ELF-1 (cell line): ENCODE results near the gene TEX13B.
"Not testable (repeated sequence)": the region's sequence is repeated elsewhere in the genome, so short reads cannot be mapped to it uniquely, and the experiment has no call there.

Source experiments
- DNase-seq: peaks from one replicate; pipeline ENCODE4 v3.0.0-alpha.2; 2016; ENCODE audit warnings: low read depth, low spot score

The TEX13B gene, protein sequence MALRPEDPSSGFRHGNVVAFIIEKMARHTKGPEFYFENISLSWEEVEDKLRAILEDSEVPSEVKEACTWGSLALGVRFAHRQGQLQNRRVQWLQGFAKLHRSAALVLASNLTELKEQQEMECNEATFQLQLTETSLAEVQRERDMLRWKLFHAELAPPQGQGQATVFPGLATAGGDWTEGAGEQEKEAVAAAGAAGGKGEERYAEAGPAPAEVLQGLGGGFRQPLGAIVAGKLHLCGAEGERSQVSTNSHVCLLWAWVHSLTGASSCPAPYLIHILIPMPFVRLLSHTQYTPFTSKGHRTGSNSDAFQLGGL

DNA sequence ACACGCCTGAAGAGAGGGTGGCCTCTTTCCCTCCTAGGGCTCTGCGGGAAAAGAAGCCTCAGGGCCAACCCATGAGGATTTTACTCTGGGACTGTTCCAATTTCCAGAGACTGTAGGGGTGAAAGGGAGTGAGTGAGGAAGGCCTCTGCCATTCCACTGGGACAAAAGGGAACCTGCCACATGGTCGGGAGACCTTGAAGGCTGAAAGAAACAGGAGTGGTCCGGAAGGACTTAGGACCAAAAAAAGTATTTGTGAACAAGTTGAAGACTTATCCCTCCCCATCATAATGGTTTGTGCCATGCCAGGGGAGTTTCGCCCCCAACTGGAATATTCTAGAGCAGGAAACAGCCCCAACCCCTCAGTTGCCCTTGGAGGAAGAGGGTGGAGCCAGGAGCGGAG lies at the start of gene TEX13B:
Gene TEX13B, minus strand, starts transcription at position 15 of the 400 bp plus-strand sequence. CDS start 243 bp downstream, outside the sequence.
- peak; percentile 27 for DNase-seq

DNA sequence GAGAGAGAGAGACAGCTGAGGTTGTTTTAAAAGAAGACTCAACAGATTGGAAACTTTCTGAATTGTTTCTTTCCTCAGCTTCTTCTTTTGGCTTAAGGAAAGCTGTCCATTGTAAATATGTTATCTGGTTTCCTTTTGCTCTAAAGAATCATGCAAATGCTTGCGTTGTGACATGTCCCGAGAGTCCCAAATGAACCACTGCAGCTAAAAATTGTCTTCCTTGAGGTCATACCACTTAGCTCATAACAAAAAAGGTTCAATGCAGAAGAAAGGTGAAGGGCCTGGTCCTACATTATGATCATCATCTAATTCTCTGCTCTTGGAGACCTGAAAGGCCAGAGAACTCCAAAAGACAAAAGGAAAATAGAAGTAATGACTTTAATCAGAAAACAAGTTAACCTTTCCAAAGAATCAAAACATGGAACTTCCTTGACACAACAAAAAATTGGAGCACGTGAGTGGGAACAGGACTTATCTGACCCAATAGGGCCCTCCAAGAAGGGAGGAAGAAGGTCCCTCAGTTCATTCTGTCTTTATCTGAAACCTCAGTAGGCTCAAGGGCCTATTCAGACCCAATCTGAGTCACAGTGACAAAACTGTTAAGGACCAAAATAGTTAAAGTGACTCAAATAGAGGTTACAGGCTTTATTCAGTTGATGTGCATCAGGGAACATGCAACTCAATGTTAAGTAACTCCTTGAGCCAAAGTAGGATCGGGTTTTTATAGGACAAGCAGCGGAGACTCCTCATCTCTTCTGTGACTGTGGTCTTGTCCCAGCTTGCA lies 48.0 kb upstream of the TEX13B start:
- DNase-seq, result no peak

DNA sequence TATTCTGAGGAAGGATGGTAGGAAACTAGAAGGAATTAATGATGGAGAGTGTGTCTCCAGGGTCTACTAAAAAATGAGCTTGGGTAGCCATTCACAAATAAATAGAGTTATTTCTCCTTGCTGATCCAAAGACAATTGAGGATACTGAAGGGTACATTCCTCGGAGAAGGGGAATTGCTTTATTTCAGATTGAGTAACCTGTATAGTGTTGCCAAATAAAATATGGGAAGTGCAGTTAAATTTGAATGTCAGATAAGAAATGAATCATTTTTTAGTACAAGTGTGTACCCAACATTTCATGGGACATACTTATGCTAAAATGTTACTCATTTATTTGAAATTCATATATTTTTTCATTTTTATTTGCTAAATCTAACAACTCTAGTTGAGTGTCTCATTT lies 46.7 kb upstream of the TEX13B start:
- no peak for DNase-seq

DNA sequence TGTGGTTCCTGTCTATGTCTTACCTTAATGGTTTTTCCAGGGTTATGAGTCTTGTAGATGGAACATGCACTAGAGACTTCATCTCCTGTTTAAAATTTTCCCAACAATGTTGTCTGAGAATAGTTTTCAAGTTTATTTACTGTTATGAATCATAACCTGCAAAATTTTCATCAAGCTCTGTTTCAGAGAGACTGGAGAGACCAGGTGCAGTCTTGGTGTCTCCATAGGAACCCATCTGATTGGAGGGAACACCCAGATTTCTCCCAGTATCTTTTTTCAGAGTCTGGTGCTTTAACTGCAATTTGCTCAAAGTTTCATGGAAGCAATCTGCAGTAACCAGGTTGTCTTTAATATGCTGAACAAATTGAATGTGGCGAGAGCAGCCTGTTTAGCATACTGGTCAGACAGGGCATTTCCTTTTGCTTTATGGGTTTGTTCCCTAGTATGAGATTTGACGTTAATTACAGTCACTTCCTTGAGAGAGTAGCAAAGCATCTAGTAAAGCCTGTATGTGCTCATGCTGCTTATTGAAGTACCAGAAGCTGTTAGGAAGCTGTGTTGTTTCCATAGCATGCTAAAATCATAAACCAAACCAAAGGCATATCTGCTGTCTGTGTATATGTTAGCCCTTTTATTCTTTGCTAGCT lies 43.9 kb upstream of the TEX13B start:
- DNase-seq, result no peak

DNA sequence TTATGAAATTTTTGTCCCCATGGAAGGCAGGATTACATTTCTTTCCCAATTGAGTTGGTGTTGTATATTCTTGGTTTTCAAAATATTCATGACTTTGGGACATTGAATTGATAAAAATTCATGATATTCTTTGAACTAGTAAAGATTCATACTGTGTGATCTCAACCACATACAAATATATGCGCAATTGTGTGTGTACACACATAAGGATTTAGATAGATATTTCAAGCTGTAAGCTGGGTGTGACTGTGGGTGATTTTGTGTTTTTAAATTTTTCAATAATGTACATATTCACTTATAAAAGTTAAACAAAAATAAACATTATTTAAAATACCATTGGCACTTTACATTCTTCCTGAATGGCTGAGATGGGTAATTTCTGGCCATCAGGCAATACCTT lies 43.2 kb upstream of the TEX13B start:
- no peak for DNase-seq

DNA sequence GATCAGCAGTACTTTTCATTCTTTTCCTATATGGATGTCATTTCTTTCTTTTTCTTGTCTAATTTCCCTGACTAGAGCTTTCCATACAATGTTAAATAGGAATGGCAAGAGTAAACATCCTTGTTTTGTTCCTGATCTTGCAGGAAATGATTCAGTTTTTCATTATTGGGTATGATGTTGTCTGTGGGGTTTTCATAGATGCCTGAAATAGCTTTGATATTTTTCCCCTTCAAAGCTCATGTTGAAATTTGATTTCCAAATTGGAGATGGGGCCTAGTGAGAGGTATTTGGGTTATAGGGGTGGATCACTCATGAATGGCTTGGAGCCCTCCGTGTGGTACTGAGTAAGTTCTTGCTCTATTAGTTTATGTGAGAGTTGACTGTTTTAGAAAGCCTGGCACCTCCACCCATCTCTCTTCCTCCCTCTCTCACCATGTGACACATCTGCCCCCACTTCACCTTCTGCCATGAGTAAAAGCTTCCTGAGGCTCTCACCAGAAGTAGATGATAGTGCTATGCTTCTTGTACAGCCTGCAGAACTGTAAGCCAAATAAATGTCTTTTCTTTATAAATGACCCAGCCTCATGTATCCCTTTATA lies 40.4 kb upstream of the TEX13B start:
- DNase-seq, result no peak

DNA sequence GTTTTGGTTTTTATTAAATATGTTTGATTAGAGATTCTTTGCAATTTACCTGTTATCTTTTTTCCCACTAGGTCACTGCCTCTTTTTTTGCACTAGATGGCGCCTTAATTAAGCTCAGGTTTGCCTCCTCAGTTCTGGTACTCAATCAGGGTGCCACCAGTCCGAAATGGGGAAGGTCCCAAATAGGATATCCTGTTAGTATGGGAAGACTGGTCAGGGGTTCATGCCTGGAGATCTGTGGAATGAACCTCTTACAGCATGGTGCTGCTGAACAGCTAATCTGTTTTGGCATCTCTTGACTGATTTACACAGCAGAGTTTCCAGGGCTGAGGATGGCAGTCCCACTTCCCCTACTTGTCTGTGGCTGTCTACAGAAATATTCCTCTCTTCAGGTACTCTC lies 38.5 kb upstream of the TEX13B start:
- peak; percentile 34 for DNase-seq

DNA sequence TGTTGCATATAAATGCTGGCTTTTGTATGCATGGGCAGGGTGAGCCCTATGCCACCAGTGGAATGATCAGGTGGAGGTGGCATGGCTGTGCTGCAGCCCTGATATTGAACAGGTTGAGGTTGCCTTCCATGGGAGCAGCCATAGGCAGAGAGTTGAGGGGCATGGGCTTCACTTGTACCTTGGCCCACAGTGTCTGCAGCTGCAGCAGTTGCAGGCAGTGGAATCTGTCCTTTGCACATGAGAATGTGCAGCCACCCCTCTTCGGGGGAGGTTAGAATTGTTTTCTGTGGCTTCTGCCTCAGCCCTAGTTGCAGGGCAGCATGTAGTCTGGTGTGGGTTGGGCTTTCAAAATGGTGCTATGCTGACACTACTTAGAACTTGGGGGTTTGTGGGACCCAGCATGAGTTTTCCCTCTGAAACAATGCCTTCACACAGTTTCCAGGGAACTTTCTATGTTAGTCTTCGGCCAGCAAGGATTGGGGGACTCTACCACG lies 37.3 kb upstream of the TEX13B start:
- no peak for DNase-seq

DNA sequence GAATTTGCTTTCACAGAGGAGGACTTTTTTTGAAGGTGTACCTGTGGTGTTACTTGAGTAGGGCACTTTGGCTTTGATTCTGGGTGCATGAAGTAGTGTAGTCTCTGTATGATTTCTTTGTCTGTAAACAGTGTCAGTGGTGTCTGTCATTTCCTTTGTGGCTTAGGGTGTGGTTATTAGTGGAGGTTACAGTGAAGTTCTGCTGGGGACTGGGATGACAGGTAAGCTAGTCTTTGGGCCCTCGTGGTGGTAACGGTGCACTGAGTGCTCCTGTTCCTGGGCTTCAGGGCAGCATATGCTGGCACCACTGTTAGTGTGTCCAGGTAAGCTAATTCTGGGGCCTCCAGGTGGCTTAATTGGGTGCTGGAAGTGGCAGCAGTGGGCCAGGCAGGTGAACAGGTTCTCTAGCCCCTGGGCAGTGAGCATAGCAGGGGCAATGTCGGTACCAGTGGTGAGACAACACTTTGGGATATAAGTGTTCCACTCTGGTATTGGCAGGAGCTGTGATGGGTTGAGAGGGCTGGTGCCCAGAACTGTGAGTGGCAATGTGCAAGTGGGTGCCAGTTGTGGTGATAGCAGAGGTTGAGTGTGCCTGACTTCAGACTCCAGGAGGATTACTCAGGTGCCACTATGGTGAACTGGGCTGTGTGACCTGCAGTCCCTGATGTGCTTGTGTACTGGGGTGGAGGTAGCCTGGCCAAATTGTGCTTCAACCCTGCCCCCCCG lies 36.6 kb upstream of the TEX13B start:
- no peak for DNase-seq

DNA sequence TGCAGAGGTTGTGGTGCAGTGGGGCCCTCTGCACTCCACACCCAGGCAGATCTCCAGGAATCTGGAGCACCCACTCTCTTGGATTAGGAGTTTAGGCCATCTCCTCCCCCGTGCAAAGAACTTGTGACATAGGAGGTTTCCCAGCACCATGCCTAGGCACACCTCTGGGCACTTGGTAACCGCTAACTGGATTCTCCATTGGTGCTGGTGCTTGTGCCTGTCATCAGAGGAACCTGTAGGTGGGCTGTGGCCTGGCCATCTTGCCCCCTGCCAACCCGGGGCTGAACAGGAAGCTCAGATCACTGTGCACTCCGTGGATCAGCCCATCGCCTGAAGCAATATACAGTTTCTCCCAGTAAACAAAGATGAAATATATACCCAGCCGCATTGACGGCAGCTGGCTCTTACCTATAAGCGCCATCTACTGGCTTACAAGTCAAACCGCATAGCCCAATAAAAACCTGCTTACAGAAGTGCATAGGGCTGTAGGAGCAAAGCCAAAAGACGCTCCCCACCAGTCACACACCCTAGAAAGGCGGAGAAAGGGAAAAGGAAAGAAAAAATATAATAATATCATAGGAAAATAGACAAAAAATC lies 19.1 kb upstream of the TEX13B start:
- peak; percentile 46 for DNase-seq

DNA sequence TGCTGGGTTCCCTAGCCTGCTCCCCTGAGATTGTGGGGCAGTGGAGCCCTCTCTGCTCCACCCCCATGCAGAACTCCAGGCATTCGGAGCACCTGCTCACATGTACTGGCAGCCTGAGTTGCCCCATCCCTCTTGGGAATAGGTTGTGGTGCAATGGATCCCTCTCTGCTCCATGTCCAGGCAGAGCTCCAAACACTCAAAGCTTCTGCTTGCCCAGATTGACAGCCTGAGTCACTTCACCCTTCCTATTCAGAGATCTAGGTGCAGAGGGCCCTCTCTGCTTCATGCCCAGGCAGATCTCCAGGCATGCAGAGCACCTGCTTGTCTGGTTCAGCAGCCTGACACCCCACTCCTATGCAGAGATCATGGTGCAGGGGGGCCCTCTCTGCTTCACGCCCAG lies 18.6 kb upstream of the TEX13B start:
- no peak for DNase-seq

DNA sequence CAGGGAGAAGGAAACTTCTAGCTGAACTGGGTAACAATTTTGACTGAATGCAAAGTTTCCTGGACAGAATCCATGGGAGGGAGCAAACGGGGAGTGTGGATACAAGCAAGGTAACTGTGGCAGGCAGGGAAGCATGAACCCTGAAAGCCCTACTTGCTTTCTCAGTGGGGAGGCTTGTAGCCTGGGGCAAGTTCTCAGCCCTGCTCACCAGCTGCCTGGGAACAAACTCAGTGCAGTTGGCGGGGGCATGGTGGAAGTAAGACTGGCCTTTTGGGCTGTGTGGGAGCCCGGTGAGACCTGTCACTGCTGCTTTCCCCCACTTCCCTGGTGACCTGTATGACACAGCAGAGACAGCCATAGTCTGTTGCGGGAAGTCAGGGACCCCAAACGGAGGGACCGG lies 14.0 kb upstream of the TEX13B start:
- peak; percentile 81 for DNase-seq

DNA sequence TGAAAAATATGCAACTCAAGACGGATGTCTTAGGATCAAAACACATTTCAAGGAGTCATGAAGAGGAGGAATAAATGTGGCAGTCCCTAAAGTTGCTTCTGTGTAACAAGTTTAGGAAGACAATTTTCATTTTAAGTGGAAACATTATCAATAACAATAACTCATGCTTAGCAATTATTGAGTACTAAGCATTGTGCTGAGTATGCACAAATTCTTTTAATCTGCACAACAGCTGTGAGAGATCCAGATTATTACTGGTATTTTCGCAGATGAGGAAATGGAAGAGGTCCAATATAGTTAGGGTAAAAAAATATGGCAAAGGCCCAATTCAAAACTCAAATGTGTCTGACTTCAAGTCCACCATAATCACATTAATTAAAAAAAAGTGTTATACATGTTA lies 2.9 kb upstream of the TEX13B start:
- no peak for DNase-seq

DNA sequence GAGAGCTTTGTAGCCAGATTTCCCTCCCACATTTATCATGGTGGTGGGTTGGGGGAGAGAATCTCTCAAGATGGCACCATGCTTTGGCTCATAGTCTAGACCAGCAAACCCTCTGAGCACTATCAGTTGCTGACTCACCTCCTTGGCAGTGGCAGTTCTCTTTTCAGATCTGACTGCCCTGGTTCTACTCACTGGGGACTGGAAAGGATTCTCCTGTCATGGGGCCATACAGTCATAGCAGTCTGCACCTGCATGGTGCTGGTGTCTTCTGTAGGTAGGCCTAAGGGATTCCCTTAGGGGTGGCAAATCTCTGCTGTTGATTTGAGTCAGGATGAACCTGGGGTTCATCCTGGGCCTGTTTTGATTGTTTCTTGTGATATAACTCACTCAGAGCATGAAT lies 2.6 kb downstream of the TEX13B start:
- DNase-seq, result no peak

DNA sequence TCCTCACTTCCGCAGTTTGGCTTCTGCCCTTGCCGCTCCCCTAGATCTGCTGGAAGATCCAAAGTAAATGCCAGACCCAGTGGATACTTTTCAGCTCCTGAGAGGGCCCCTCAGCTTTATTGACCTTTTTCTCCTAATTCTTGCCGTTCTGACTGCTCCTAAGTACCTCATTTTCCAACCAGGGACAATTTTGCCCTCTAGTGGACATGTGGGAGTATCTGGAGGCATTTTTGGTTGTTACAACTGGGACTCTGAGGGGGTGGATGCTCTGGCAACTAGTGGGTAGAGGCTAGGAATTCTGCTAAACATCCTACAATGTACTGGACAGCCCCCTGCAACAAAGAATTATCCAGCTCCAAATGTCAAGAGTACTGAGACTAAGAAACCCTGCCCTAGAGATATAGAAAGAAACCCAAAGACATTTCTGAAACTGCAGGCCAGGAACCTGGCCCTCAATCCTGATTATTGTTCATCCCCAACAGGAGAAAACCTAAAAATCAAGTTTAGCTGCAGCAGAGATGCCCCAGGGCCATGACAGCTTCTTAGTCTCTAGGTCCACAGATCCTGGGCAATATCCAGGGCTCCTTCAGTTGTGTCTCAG lies 3.4 kb downstream of the TEX13B start:
- DNase-seq, result peak; percentile 56

DNA sequence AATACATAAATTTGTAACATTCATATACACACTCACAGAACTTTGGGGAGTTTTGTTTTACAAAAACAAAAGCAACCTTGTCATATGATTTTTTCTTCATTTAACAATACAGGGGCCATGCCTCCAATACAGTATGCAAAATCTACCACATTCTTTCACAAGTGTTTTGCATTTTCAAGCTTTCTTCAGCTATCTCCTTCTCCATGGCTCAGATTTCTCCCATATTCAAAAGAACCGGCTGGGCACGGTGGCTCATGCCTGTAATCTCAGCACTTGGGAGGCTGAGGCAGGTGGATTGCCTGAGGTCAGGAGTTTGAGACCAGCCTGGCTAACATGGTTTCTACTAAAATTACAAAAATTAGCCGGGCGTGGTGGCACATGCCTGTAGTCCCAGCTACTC lies 4.1 kb downstream of the TEX13B start:
- no peak for DNase-seq

DNA sequence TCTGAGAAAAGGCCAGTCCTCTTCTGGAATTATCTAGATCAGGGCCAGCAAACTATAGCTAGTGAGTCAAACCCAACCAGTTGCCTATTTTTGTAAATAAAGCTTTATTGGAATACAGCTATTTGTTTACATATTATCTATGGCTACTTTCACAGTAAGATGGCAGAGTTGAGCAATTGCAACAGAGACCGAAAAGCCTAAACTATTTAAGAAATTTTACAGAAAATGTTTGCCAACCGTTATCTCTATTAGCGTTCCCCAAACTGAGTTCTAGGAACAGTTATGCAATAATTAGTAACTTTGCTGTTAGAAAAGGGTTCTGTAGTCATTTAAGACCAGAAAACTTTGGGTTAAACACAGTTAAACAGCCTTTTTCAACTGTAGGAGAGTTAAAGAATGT lies 10.5 kb downstream of the TEX13B start:
- no peak for DNase-seq

DNA sequence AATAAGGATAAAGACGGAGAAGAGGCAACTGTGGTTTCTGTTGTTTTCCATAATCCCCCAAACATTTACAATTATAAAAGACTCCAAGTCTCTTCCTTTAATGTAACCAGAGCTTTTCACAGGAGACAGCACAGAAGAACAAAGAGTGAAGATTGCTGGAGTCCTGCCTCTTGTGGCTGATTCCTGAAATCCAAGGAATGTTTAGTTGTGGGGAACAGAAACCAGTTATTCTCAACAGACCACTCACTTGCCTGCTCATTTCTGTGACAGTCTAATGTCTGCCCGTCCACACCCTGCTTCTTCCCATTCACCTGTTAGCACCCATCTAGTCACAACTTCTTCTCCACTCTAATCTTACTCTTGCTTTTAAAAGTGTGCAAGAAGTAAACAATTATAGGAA lies 12.1 kb downstream of the TEX13B start:
- peak; percentile 15 for DNase-seq

DNA sequence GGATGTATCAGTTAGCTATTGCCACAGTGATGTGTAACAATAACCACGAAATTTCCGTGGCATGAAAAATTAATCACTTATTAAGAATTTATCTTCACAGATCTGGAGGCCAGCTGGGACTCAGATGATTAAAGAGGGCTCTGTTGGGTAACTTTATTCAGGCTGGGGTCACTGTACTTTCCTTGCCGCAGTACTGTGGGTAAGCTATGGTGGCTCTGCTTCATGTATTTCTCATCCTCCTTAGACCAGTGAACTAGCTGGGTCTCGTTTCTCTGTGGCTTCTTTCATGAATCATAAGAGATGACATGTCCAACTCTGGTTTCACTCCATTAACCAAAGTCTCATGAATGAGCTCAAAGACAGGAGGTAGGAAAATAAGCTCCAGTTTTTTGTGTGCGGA lies 13.5 kb downstream of the TEX13B start:
- no peak for DNase-seq

DNA sequence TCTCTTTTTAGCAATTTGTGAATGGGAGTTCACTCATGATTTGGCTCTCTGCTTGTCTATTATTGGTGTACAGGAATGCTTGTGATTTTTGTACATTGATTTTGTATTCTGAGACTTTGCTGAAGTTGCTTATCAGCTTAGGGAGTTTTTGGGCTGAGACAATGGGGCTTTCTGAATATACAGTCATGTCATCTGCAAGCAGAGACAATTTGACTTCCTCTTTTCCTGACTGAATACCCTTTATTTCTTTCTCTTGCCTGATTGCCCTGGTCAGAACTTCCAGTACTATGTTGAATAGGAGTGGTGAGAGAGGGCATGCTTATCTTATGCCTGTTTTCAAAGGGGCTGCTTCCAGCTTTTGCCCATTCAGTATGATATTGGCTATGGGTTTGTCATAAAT lies 26.8 kb downstream of the TEX13B start:
- not testable (repeated sequence) for DNase-seq

DNA sequence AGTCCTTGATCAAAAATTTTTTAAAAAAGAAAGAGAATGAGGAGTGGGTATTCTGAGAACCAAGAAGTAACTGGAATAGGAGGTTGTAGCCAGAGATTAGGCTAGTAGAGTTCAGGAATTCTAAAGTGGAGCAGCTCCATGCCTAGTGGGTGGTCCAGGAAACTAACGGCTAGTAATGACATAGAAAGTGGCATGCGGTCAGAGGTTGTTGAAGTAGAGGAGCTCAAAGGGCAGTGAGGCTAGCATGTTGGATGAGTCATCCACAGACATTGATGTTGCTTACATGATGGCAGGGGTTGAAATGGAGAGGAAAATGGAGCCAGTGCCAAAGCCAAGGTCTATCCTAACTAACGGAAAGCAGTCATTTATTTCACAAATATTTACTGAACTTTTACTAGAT lies 42.1 kb downstream of the TEX13B start:
- DNase-seq, result no peak
